ENCODE data around the gene FRS2.

Gene FRS2

DNA sequence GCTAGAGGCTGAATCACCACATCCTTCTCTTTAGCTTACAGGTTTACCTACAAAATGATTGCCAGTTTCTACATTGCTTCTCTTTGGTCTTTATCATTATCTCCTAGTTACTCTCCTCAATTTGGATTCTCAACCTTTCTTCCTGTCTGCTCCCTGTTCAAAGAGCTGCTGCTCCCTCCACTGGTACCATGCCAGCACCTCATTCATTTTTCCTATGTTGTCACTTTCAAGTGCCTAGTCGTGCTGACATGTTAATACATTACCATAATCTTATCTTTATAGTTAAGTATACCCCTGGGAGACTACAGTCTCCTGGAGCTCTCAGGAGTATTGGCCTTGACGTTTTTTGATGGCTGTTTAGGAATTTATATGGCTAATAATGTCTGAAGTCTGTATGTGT lies 14.2 kb downstream of the FRS2 start:
- TF ChIP-seq, protein P1, sequence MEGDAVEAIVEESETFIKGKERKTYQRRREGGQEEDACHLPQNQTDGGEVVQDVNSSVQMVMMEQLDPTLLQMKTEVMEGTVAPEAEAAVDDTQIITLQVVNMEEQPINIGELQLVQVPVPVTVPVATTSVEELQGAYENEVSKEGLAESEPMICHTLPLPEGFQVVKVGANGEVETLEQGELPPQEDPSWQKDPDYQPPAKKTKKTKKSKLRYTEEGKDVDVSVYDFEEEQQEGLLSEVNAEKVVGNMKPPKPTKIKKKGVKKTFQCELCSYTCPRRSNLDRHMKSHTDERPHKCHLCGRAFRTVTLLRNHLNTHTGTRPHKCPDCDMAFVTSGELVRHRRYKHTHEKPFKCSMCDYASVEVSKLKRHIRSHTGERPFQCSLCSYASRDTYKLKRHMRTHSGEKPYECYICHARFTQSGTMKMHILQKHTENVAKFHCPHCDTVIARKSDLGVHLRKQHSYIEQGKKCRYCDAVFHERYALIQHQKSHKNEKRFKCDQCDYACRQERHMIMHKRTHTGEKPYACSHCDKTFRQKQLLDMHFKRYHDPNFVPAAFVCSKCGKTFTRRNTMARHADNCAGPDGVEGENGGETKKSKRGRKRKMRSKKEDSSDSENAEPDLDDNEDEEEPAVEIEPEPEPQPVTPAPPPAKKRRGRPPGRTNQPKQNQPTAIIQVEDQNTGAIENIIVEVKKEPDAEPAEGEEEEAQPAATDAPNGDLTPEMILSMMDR (IDR thresholded peaks at IDR 0.05; ENCODE audit: low read depth, low read length), result no peak
- no peak for DNase-seq (ENCODE audit: extremely low read depth, low read depth)

DNA sequence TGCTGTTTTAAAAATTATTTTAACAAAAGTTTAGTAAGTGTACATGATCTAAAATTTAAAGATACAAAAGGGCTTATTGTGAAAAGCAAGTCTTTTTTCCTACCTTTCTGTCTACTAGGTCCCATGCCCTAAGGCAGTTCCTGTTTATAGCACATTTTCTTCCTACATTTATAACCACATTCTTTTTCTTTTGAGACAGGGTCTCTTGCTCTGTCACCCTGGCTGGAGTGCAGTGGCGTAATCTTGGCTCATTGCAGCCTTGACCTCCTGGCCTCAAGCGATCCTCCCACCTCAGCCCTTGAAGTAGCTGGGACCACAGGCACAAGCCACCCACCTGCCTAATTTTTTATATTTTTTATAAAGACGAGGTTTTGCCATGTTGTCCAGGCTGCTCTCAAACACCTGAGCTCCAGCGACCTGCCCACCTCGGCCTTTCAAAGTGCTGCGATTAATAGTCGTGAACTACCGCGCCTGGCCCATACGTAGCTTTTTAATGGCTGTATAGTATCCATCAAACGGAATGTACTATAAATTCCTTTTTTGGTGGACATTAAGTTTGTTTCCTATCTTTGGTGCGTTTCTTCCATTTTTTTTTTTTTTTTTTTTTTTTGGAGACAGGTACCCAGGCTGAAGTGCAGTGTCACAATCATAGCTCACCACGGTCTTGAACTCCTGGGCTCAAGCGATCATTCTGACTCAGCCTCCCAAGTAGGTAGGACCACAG lies 20.9 kb downstream of the FRS2 start:
- TF ChIP-seq, protein P1 (IDR thresholded peaks at IDR 0.05; ENCODE audit: low read depth, low read length), result no peak
- DNase-seq (ENCODE audit: extremely low read depth, low read depth), result no peak

DNA sequence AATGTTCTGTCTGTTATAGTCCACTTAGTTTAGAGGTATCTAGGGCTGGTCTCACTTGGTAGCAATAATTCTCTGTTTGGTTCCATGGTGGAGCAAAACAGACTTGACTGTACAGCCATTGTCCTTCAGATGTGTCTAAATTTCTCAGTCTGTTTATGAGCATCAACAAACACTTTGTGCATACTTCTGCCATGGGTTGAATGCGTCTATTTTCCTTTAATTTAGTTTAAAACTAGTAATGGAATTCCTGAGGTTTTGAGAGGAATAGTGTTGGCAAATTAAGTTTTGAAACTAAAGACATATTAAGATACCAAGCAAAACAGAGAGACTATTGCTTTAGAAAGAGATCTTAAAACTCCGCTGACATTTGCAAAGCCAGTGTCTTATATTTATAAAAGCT lies 22.6 kb downstream of the FRS2 start:
- no peak for DNase-seq (ENCODE audit: extremely low read depth, low read depth)
- TF ChIP-seq, protein P1 (IDR thresholded peaks at IDR 0.05; ENCODE audit: low read depth, low read length), result no peak

DNA sequence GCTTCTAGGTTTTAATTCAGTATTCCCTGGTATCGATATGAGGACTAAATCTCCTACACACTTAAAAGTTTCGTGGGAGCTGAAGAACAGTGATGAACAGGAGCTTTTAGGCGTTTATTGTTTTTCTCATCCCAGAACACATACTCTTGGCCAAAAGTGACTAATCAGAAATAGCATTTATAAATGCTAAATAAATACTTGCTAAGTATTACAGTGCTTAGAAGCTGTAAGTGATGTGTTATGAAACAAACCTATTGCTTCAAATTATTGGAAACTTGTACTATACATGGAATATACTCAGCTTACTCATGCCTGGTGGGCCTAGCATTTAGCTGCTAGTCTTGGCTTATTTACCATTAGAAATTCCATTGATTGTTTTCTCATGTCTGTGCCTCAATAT lies 24.9 kb downstream of the FRS2 start:
- DNase-seq (ENCODE audit: extremely low read depth, low read depth), result no peak
- TF ChIP-seq, protein P1 (IDR thresholded peaks at IDR 0.05; ENCODE audit: low read depth, low read length), result no peak

DNA sequence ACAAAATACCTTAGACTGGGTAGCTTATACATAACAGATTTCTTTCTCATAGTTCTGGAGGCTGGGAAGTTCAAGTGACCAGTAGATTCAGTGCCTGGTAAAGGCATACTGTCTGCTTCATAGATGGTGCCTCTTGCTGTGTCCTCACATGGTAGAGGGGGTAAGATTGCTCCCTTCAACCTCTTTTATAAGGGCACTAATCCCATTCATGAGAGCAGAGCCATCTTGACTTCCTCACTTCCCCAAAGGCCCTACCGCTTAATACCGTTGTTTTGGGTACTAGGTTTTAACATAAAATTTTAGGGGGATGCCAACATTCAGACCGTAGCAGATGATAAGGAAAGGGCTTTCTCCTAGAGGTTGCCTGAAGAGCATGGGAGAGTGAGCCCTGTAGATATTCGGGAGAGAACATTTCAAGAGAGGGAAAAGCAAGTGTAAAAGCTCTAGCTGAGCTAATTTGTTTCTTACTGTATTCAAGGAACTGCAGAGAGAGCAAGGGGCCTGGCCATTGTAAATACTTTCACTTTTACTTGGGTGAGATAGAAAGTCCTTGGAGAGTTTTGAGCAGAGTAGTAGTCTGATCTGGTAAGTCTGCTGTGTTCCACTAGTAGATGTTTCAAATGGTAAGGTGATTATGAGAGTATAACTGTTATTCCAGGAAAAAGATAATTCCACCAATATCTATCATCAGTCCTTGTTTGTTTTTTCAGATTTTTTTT lies 27.3 kb downstream of the FRS2 start:
- TF ChIP-seq, protein P1 (IDR thresholded peaks at IDR 0.05; ENCODE audit: low read depth, low read length), result no peak
- DNase-seq (ENCODE audit: extremely low read depth, low read depth), result no peak

DNA sequence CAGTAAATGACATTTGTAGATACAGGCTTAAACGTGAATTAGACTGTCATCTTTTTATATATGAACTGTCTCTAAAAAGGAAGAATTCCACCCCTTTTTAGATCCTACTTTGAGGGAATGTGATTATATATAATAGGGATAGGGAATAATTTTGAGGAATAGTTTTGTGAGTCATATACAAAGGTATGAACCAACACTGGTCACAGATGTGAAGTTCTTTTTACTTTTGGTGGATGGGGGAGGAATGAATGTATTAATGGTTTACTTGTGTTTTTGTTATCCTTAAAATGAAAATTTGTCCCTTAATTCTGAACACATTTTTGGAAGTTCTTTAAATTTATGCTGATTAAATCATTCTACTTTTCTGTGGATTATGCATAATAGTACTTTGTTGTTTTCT lies 30.4 kb downstream of the FRS2 start:
- TF ChIP-seq, protein P1 (IDR thresholded peaks at IDR 0.05; ENCODE audit: low read depth, low read length), result no peak
- no peak for DNase-seq (ENCODE audit: extremely low read depth, low read depth)

DNA sequence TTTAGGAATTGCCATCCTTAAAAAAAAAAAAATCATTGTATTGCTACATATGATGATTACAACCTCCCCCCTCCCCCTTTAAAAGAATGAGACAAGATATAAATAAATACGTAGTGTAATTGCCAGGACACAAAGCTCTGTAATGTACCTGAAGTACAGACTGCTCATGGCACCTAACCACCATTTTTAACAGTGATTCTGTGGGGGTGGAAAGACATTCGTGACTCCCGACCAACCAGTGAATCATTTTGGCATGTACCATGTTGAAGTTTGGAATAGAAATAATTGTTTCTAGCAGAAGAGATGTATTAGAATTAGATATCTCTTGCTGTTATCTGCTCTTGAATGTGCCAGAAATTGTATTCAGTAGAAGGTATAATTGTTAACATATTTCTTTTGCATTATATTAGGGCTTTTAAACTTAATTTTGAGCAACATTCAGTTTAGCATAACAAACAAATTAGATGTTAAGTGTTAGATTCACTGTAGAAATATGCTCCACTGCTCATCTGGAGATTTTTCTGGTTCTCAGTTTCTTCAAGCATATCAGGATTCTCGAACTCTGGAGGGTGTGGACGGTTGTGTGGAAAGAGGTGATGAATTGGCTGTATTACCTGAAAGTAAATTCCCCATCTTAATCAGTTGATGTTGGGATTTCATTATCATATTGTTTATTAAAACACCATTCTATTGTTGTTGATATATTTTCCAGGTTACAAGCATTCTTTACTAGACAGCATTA lies 31.1 kb downstream of the FRS2 start:
- DNase-seq (ENCODE audit: extremely low read depth, low read depth), result no peak
- TF ChIP-seq, protein P1 (IDR thresholded peaks at IDR 0.05; ENCODE audit: low read depth, low read length), result no peak
